ENCODE data around the gene TBX2.

Gene TBX2

DNA sequence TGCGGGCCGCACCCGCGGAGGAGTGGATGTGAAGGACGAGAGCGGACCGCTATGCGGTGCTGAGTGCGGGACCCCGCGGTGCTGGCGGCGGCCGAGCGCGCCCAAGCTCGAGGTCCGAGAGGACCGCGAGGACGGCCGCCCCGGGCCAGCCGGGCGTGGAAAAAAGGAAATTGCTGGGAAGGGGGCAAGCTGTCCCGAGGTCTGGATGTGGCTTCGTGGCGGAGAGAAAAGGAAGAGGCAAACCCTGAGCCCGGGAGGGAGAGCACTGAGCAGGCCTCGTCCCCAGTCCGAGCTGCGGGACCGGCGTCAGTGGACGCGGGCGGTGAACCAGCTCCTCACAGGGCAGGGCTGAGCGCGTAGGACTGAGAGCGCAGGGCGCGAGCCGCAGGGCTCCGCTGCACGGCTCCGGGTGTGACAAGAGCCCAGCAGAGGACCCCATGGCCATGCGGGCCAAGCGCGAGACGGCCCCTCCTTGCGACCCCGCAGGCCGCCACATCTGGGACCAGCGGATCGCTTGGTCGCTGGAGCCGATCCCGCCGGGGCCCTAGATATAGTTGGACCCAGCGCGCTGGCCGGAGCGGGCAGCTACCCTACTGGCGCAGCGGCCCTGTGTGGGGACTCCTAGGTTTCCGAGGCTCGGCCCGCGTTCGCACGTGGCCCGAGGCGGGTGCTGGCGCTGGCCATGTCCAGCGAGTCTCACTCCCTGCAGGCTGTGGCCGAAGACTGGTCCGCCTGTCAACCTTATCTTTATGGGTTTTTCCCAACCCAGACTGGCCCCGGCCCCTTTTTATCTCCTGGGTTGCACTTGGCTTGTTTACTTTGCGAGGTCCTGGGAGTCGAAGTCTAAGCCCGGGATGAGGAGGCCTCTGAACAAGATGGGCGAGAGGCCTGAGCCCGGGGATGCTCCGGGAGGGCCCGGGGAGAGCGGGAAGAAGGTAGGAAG lies 55.0 kb downstream of the TBX2 start:
- DNase-seq (ENCODE audit: low spot score), result peak; percentile 54
- TF ChIP-seq, protein P1, sequence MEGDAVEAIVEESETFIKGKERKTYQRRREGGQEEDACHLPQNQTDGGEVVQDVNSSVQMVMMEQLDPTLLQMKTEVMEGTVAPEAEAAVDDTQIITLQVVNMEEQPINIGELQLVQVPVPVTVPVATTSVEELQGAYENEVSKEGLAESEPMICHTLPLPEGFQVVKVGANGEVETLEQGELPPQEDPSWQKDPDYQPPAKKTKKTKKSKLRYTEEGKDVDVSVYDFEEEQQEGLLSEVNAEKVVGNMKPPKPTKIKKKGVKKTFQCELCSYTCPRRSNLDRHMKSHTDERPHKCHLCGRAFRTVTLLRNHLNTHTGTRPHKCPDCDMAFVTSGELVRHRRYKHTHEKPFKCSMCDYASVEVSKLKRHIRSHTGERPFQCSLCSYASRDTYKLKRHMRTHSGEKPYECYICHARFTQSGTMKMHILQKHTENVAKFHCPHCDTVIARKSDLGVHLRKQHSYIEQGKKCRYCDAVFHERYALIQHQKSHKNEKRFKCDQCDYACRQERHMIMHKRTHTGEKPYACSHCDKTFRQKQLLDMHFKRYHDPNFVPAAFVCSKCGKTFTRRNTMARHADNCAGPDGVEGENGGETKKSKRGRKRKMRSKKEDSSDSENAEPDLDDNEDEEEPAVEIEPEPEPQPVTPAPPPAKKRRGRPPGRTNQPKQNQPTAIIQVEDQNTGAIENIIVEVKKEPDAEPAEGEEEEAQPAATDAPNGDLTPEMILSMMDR (IDR thresholded peaks at IDR 0.05), result no peak
- Histone ChIP-seq H3K27ac (no peak overlapping the region), H3K4me3 (peak overlapping the region; percentile 3)

DNA sequence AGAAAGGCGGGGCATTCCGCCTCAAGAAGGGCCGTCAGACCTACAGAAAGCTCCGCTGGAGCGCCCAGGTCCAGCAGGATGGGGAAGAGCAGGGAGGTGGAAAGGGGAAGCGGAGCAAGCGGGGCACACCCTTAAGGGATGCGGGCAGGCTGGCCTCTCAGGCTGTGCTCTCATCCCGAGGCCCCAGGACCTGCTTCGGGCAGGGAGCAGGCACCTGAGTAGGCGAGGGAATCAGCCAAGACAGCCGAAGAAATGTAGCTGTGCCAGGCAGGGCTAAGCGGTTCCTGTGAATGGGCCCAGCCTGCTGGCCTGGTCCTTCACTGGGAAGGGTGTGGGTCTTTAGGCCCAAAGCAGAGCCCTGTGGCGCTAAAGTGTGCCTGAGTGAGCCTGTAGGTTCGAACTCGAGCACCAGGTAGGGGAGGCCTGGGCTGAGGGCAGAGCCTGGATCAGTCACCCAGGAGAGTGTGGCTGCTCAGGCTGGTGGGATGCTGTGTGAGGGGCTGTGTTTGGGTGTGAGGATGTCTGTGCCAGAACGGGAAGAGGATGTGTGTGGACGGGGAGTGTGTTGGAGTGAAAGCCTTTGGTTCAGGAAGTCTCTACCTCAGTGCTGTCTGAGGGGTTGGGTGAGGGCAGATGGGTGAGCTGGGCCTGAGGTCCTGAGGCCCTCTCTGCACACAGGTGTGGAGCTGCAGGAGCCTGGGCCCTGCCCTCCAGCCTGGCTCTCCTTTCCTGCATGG lies 55.8 kb downstream of the TBX2 start:
- H3K27ac ChIP-seq, result no peak overlapping the region
- DNase-seq (ENCODE audit: low spot score), result no peak
- TF ChIP-seq, protein P1 (IDR thresholded peaks at IDR 0.05), result no peak
- no peak overlapping the region for H3K4me3 ChIP-seq

DNA sequence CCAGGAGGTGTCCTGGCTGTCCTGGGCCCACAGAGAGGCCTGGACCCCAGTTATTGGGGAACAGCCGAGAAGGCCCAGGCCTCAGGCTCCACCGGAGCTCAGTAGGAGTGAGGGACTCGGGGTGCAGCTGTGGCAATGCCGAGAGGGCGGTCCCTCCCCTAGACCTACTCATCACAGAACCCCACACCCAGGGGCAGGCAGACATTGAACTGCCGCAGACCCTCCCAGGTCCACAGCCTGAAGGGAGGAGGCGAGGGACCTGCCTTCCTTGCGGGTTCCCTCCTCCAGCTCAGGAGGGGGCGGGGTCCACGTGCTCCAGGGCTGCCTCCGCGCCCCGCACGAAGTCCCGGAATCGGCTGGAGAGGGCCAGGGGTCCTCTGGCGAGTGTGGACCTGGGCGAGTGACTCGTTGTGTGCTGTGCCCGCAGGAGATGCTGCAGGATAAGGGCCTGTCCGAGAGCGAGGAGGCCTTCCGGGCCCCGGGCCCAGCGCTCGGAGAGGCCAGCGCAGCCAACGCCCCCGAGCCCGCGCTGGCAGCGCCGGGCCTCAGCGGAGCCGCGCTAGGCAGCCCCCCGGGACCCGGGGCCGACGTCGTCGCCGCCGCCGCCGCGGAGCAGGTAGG lies 56.5 kb downstream of the TBX2 start:
- TF ChIP-seq, protein P1 (IDR thresholded peaks at IDR 0.05), result no peak
- Histone ChIP-seq H3K27ac (no peak overlapping the region), H3K4me3 (no peak overlapping the region)
- peak; percentile 46 for DNase-seq (ENCODE audit: low spot score)

DNA sequence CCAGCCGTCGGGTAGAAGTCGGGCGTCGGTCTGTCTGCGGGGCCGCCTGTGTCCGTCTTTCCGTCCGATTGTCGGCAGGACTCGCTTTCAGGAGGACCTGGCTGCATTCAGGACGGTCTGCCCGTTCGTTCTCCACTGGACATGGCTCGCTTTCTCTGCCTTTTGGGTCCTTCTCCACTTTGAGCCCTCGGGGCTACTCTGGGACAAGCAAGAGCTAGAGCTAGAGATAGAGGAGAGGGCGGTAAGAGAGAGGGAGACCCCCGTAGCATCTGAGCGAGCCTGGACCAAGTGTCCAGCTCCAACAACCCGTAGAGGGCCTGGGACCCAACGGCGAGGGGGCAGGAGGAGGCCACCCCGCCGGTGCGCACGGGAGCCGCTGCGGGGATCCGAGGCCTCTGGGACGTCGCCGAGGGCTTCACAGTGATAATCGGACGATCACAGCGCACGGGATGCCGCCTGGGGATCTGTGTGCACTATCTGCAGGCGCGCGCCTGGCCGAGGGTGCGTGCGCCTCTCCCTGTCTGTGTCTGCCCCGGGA lies 57.1 kb downstream of the TBX2 start:
- H3K4me3 ChIP-seq, result peak overlapping the region; percentile 61
- DNase-seq (ENCODE audit: low spot score), result peak; percentile 35

DNA sequence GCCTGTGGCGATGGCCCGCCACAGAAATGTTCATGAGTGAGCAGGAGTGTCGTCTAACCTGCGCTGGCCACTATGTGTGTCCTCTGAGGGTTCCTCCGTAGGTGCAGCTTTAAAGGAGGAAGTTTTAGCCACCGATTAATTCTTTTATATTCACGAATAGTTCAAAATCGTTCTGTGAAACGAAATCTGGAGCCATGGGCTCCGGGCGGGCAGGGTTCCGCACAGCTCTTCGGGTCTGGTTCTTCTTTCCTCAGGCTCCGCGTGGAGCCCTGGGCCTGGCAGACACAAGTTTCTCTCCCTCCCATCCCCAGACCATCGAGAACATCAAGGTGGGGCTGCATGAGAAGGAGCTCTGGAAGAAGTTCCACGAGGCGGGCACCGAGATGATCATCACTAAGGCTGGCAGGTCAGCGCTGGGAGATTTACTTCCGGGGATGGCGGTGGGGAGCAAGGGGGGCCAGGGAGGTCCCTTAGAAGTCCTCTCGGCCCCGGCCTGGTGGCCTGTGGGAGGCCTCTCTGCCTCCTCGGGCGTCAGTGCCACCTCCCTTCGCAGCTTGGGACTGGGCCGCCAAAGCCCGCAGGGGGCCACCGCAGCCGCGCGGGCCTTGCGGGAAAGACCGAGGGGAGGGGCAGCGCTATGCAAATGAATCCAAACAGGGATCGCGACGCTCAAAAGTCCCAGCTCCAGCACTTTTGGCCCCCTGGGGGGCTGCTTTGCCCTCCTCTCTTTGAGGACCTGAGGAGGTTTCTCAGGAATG lies 57.8 kb downstream of the TBX2 start:
- Histone ChIP-seq H3K27ac (no peak overlapping the region), H3K4me3 (peak overlapping the region; percentile 61)
- peak; percentile 58 for DNase-seq (ENCODE audit: low spot score)
- TF ChIP-seq, protein P1 (IDR thresholded peaks at IDR 0.05), result no peak

More for the DNA sequence above, 57.1 kb downstream of the TBX2 start:
- H3K27ac ChIP-seq, result no peak overlapping the region
- TF ChIP-seq, protein P1 (IDR thresholded peaks at IDR 0.05), result no peak

DNA sequence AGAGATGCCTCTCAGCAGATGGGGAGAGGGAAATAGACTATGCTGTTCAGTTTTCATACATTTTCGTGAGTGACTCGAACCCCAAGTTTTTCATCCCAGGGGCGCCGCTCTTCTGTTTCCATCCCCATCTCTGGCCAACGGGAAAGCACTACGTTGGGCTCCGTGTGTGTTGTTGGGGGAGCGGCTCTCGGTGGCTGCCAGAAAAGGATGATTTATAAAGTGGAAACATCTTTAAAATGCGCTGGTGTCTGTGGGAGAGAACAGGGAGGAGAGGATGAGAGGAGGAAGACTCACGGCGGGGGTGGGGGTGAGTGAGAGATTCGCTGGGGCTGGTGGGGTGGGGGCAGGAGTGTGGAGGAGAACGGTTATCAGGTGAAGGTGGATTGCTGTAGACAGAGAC lies 58.4 kb downstream of the TBX2 start:
- H3K4me3 ChIP-seq, result peak overlapping the region; percentile 61

More for the DNA sequence above, 58.4 kb downstream of the TBX2 start:
- DNase-seq (ENCODE audit: low spot score), result no peak
- TF ChIP-seq, protein P1 (IDR thresholded peaks at IDR 0.05), result no peak
- no peak overlapping the region for H3K27ac ChIP-seq
